Mesothelial cell of epicardium (in vitro differentiated cells): ENCODE measurements around the gene SRRM3. TPM values are rescaled to one million over a fixed set of nuclear protein-coding genes. Genes with fewer than 3 reads are reported as not detected.

Source experiments
- DNase-seq, 2 experiments: peaks; one replicate each; pipeline ENCODE4 v3.0.0; 2021; ENCODE audit warnings: low spot score in 2 of 2; ENCODE audit not compliant: unreplicated experiment in 2 of 2
- H3K27ac Mint-ChIP-seq: 2 replicates; pipeline ENCODE4 v1.8.0; 2021; ENCODE audit warnings: mixed read lengths
- H3K27me3 Mint-ChIP-seq: 2 replicates; pipeline ENCODE4 v1.8.0; 2021; ENCODE audit warnings: low read depth, mixed read lengths
- H3K36me3 Mint-ChIP-seq: 2 replicates; pipeline ENCODE4 v1.8.0; 2021; ENCODE audit warnings: mixed read lengths
- H3K4me1 Mint-ChIP-seq: 2 replicates; pipeline ENCODE4 v1.8.0; 2021; ENCODE audit warnings: mixed read lengths
- H3K4me3 Mint-ChIP-seq: 2 replicates; pipeline ENCODE4 v1.8.0; 2021; ENCODE audit warnings: mild to moderate bottlenecking, moderate library complexity, mixed read lengths
- H3K9me3 Mint-ChIP-seq: 2 replicates; pipeline ENCODE4 v1.8.0; 2021; ENCODE audit warnings: mixed read lengths
- CTCF ChIP-seq: fragments of 200-600 bp; sonication (generic); IDR thresholded peaks from one replicate; pipeline ENCODE4 v1.5.0; 2021; ENCODE audit warnings: antibody characterized with exemption; ENCODE audit not compliant: unreplicated experiment
- total RNA-seq: library from RNA; stranded (reverse); gene quantifications from 3 replicates; pipeline ENCODE4 v1.2.1, GENCODE V29; 2021

SRRM3 gene
- total RNA-seq, 1 donor from 2014 or later = 6.9 TPM

GRCh38 chr7:76217942-76218566 lies 16.4 kb downstream of the SRRM3 start:
- Mint-ChIP-seq H3K9me3 (no peaks in the 10 kb centered on the region), H3K36me3 (no peaks in the 10 kb centered on the region), H3K27ac (no peak overlapping the region), H3K4me1 (no peaks in the 10 kb centered on the region), H3K4me3 (no peak overlapping the region), H3K27me3 (peaks cover 48% of the 10 kb centered on the region)
- DNase-seq = no peak
- no peak for TF ChIP-seq CTCF

GRCh38 chr7:76220185-76221057 lies 18.7 kb downstream of the SRRM3 start:
- Mint-ChIP-seq H3K4me3 (no peak overlapping the region), H3K9me3 (no peaks in the 10 kb centered on the region), H3K27ac (no peak overlapping the region), H3K36me3 (no peaks in the 10 kb centered on the region), H3K4me1 (no peaks in the 10 kb centered on the region), H3K27me3 (peaks cover 52% of the 10 kb centered on the region)
- DNase-seq = peak in 1 of 2 experiments; percentile 29
- TF ChIP-seq CTCF = no peak

- Mint-ChIP-seq H3K9me3 (no peaks in the 10 kb centered on the region), H3K4me1 (no peaks in the 10 kb centered on the region), H3K27me3 (peaks cover 48% of the 10 kb centered on the region), H3K27ac (no peak overlapping the region), H3K36me3 (no peaks in the 10 kb centered on the region), H3K4me3 (no peak overlapping the region)
- no peak for DNase-seq
- no peak for TF ChIP-seq CTCF
Measured at GRCh38 chr7:76222333-76222732, 20.6 kb downstream of the SRRM3 start.

GRCh38 chr7:76222839-76223238 lies 21.1 kb downstream of the SRRM3 start:
- DNase-seq = no peak
- no peak overlapping the region for H3K4me3 Mint-ChIP-seq
- H3K4me1 Mint-ChIP-seq = no peaks in the 10 kb centered on the region
- peaks cover 45% of the 10 kb centered on the region for H3K27me3 Mint-ChIP-seq
- H3K9me3 Mint-ChIP-seq = no peaks in the 10 kb centered on the region
- H3K36me3 Mint-ChIP-seq = no peaks in the 10 kb centered on the region
- no peak overlapping the region for H3K27ac Mint-ChIP-seq
- TF ChIP-seq CTCF = no peak

- DNase-seq = no peak
- Mint-ChIP-seq H3K27ac (no peak overlapping the region), H3K4me3 (no peak overlapping the region), H3K9me3 (no peaks in the 10 kb centered on the region), H3K27me3 (peaks cover 40% of the 10 kb centered on the region), H3K4me1 (no peaks in the 10 kb centered on the region), H3K36me3 (no peaks in the 10 kb centered on the region)
- TF ChIP-seq CTCF = no peak
Measured at GRCh38 chr7:76223286-76223972, 21.7 kb downstream of the SRRM3 start.
